HG03097 (cell line): ENCODE measurements around the gene AGGF1.
"Not testable (repeated sequence)": the region's sequence is repeated elsewhere in the genome, so short reads cannot be mapped to it uniquely, and the experiment has no call there.

Experiments used
- ATAC-seq: cut with Tn5 transposase; IDR thresholded peaks from one replicate; pipeline ENCODE4 v1.9.1; 2021; ENCODE audit not compliant: unreplicated experiment, low FRiP score

The AGGF1 gene, protein sequence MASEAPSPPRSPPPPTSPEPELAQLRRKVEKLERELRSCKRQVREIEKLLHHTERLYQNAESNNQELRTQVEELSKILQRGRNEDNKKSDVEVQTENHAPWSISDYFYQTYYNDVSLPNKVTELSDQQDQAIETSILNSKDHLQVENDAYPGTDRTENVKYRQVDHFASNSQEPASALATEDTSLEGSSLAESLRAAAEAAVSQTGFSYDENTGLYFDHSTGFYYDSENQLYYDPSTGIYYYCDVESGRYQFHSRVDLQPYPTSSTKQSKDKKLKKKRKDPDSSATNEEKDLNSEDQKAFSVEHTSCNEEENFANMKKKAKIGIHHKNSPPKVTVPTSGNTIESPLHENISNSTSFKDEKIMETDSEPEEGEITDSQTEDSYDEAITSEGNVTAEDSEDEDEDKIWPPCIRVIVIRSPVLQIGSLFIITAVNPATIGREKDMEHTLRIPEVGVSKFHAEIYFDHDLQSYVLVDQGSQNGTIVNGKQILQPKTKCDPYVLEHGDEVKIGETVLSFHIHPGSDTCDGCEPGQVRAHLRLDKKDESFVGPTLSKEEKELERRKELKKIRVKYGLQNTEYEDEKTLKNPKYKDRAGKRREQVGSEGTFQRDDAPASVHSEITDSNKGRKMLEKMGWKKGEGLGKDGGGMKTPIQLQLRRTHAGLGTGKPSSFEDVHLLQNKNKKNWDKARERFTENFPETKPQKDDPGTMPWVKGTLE

DNA sequence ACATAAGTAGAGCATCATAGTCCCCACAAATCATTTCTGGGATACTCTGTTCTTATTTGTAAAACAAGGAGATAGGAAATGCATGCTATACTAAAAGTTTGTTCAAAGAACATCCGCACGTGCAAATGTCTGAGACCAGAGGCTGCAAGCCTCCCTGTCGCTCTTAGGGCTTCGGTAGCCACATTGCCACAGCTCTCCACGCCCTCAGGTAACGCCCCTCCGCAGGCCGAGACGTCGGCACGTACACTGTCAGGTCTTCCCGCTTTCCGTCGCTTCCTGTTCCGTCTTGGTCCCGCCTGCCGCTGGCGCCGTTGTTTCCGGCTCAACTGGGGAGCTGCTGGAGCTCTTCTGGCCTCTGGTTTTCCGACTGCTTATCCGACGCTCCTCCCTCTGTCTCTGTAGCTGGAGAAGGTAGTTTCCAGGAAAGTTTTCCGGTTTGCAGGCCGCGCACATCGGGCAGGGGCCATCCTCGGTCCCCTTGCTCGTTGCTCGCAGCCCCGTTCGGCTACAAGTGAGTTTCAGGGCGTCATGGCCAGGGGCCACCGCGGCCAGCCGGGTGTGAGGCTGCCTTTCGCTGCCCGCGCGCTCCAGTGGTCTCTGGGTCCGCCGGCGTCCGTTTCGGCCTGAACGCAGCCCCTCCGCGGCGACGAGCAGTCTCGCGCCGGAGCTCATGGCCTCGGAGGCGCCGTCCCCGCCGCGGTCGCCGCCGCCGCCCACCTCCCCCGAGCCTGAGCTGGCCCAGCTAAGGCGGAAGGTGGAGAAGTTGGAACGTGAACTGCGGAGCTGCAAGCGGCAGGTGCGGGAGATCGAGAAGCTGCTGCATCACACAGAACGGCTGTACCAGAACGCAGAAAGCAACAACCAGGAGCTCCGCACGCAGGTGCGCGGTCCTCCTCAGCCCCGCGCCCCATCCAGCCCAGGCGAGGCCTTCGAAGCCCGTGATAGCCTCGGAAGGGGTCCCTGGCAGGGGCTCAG, at the start of gene AGGF1:
Gene AGGF1, plus strand, starts transcription at position 308 of the 975 bp plus-strand sequence. Its CDS starts 363 bp downstream, at position 671.
- ATAC-seq: peak; percentile 94

DNA sequence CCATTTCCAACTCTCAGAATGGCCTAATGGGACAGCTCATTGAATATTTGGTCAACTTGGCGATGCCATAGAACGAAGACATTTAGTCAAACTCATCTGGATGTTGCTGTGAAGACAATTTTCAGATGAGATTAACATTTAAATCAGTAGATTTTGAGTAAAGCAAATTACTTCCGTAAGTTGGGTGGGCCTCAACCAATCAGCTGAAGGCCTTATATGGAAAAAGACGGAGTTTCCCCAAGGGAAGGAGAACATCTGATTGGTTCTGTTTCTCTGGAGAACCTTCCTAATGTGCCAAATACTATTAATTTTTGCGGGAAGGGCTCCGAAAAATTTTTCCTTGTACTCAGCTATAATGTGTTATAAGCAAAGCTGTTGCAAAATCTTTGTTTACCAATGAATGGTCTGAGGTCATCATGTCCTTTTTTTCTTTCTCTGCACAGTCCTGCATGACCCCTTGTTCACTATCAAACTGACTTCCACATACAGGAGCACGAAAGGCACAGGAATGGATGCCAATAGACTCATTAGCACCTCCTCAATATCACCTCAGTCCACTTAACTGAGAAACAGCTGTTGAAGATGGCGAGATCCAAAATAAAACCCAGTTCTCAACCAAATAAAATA, 49.6 kb upstream of the AGGF1 start:
- no peak for ATAC-seq

DNA sequence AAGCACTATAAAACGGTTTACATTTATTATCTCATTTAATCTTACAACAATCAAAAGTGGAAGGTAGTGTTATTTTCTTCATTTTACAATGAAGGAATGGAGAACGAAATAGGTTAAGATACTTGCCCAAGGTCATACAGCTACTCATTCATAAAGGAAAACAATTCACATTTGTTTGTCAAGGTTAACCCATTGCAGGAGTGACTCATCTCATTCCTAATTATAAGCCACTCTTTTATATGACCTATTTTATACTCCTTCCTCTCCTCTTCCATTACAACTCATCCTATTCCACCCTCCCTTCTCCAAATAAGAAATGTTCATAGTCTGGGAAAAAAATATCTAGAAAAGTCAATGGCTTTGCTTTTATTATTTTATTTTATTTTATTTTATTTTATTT, 47.8 kb upstream of the AGGF1 start:
- ATAC-seq: no peak

DNA sequence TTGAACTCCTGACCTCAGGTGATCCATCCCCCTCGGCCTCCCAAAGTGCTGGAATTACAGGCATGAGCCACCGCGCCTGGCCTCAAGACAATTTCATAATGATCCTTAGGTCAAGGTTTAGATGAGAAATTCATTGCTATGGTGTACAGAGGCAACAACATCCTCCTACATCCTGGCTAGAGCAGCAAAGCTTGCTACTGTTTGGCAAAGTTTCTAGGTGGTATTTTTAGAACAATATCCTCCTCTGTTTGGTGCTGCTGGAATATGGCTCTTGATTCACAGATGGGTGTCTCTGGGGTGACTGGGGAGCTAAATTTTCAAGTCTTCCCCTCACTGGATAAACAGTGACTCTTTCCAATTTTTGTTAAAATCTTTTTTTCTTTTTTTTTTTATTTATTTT, 46.7 kb upstream of the AGGF1 start:
- no peak for ATAC-seq

DNA sequence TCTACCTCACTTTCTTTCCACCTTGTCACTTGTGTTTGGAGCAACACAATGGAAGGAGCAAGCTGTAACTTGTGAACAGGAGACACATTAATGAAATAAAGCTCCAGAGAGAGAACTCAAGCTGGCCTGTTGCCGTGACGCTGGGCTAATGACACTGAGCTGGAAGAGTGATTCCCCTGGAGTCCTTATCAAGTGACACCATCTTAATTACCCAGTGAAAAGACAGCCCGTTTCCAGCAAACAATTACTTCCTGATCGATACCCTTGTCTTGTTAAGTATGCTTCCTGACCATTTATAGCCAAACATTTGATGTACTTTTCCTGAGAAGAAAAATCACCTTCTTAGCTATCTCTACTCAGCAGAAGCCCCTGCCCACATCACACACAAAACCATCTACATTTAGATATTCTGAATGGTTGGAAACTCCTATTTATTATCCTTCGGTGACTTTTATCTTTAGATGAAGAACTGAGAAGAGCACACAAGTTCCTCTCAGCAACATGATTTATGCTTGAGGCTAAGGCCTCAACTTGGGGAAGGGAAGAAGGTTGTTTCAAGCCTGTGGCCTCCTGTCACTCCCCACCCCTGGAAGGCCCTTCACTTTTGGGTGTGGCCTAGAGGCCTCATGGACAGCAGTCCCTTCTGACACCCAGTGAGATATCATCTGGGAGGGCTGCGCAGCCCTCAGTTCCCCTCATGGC, 43.2 kb upstream of the AGGF1 start:
- ATAC-seq: no peak

DNA sequence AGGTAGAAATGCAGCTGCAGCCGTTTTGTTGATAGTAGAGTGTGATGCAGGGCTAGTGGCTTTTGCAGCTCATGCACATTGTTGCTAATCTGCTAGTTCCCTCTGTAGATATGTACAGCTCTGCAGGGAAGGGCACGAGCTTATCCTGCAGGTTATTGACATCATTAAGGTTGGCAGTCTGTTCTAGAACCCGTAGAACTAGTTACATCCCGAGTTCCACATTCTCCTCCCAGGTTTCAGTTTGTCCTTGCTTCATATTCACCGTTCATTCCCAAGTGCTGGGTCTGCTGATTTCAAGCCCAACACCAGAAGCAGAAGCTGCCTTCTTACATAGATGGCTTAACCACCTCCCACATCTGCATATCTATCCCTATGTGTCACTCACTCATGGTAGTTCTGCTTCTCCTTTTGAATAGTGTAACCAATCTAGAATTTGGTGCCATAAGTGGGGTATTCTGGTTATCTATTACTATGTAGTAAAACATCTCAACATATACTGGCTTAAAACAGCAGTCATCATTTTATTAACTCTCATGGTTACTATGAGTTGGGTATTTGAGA, 39.2 kb upstream of the AGGF1 start:
- no peak for ATAC-seq

DNA sequence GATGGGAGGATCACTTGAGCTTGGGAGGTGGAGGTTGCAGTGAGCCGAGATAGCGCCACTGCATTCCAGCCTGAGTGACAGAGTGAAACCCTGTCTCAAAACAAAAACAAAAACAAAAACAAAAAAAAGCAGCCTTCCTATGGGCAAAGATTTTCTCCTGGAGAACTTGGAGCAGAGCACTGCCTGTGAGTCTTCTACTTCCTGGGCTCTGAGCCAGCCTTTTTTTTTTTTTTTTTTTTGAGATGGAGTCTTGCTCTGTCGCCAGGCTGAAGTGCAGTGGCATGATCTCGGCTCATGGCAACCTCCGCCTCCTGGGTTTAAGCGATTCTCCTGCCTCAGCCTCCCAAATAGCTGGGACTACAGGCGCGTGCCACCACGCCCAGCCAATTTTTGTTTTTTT, 36.8 kb upstream of the AGGF1 start:
- not testable (repeated sequence) for ATAC-seq

DNA sequence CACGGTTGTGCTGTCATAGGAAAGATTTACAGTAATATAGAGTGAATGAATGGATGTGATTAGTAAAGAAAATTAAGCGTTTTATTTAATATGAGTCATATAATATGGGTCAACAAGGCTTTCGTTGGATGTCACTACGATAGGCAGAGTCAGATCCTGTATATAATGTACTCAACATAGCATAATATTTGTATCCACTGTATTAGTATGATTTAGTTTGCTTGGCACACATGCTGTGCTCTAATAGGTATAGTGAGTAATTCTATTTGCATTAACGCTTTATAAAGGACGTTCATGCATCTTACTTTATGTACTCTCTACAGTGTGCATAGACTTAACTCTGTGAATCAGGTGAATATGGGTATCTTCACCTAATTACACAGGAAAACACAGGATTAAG, 35.9 kb upstream of the AGGF1 start:
- ATAC-seq: no peak

DNA sequence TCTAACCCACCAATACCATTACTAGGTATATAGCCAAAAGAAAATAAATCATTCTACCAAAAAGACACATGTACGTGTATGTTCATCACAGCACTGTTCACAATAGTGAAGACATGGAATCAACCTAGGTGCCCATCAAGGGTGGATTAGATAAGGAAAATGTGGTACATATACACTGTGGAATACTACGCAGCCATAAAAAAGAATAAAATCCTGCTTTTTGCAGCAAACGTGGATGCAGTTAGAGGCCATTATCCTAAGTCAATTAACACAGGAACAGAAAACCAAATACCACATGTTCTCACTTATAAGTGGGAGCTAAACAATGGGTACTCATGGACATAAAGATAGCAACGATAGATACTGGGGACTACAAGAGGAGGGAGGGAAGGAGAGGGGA, 32.0 kb upstream of the AGGF1 start:
- not testable (repeated sequence) for ATAC-seq

DNA sequence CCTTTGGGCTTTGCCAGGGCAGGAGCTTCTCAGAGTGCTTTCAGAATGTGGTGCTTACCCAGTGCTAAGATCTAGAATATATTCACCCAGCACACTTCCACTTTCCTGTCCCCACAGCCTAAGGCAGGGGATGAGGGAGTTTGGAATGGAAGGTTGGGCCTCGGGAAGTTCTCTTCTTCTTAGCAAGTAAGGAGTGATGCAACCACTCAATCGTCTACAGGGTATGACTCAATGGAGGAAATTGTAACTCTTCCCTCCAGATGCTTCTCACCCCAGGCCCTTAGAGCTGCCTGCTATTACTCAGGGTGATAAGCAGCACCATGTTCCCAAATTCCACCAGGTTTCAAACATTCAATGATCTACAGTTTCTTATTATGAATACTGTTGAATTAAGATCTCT, 30.8 kb upstream of the AGGF1 start:
- no peak for ATAC-seq

DNA sequence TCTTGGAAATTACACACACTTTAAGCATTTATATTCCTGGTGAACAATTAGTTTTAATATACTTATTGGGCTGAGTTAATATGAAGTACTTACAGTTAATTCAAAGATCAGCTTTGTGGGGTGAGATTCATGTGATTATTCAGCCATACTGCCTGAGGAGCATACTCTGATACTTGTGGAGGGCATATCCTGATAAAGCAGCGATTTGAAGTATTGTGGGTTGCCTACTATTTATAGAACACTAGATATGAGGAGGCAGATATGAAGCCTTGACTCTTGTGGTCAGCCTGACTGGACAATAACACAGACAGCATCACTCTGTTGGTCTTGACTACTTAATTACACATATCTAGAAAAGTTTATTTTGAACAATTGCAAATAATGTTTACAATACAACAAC, 27.0 kb upstream of the AGGF1 start:
- ATAC-seq: no peak

DNA sequence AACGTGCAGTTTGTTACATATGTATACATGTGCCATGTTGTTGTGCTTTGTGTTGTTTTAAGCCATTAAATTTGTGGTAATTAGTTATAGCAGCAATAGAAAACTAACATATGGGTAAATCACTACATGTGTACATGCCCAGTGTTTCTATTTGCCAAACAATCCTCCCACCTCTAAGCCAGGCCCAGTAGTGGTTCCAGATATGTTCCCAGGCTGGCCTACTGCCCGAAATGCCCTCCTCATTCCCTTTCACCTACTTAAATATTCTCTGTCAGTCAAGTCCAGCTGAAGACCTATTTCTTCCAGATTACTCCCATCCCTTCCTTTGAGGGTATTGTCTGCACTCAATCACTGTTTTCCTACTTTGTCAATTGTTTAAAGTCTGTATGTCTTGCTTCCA, 24.1 kb upstream of the AGGF1 start:
- no peak for ATAC-seq

DNA sequence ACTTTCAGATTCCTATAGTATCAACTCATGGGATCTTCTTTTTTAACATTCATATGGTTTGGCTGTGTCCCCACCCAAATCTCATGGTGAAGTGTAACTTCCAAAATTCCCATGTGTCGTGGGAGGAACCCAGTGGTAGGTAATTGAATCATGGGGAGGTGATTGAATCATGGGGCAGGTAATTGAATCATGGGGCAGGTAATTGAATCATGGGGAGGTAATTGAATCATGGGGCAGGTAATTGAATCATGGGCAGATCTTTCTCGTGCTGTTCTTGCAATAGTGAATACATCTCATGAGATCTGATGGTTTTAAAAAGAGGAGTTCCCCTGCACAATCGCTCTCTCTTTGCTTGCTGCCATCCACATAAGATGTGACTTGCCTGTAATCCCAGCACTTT, 21.8 kb upstream of the AGGF1 start:
- no peak for ATAC-seq

DNA sequence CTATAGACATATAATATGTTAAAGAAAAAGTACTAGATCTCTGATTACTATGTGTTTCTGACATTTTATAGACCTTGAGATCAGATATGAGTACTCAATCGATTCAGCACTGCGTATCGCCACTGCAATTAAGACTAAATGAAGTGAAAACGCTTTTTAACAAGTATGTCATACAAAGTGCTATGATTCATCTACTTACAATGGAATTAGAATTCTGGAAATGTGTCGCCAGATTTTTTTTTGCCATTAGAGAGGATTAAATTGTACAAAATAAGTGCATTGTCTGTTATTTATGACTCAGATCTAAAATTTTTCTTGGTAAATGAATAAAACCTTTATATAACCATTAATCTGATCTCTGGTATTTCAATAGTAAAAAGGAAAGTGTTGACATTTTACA, 20.0 kb upstream of the AGGF1 start:
- no peak for ATAC-seq

DNA sequence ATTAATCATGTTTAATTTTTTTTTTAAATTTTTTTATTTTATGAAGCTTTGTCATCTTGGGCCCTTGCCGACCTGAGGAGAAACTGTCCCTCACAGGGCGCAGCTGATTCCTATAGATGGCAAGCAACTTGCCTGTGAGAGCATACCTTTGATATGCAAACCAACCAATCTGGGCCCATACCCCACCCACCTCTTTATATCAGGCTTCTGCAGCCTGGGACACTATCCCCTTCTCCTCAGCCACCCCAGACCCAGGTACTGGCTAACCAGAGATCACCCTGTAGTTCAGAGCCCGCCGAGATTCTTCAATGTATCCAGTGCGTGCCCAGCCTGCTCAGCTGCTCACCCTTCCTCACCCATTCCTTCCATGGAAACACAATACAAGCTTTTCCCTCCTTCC, 18.7 kb upstream of the AGGF1 start:
- no peak for ATAC-seq

DNA sequence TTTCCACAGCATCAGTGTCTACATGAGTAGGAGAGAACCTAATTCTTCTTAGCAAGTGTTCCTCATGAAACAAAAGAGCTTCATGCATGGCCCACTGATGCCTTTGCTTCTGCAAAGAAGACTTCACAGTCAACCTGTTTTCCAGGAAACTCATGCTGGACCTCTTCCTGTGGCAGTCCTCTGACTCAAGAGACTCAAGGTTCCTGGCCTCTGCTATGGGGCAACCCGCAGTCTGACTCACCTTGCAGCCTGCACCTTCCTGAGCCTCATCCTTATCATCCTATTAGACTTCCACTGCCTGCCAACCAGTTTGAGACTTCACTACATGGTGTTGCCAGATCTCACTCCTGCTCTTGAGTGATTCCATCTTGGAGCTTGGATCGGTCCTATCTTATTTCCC, 17.6 kb upstream of the AGGF1 start:
- no peak for ATAC-seq

DNA sequence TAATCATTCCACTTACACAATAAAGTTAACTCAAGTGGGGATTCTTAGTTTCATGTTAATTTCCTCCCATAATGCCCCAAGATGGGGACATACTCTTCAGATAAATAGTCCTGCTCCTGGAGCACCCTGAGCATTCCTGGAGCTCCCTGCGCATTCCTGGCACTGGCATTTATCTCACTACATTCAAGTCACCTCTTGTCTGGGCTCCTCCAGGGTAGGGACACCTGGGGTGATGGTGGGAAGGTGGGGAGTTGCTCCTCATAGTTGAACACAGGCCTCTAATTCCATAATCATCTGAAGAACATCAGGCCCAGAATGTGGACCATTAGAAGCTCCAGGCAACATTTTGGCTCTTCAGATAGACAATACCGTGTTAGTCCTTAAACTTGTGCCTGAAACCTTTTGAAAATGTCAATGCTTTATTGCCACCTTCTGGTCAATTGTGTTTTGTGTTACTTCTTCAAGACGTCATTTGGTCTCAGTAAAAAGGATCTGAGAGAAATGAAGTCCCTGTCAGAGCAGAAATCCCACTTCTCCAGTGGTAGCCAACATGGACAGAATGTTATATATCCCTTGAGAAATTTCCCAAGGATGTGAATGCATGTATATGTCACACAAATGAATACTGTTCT, 14.2 kb upstream of the AGGF1 start:
- no peak for ATAC-seq

DNA sequence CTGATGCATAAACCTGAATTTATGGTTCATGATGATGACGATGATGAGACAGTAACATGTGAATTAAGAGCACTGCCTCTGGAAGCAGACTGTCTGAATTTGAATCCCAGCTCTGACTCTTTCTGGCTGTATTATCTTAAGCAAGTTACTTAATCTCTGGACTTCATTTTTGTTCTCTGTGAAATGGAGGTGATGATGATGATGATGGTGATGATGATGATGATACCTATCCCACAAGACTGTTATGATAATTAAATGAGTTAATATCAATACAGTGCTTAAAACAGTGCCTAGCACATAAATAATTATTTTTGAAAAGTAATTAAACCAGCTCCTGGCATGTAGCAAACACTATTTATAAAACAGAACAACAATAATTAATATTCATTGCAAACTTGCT, 13.2 kb upstream of the AGGF1 start:
- no peak for ATAC-seq

DNA sequence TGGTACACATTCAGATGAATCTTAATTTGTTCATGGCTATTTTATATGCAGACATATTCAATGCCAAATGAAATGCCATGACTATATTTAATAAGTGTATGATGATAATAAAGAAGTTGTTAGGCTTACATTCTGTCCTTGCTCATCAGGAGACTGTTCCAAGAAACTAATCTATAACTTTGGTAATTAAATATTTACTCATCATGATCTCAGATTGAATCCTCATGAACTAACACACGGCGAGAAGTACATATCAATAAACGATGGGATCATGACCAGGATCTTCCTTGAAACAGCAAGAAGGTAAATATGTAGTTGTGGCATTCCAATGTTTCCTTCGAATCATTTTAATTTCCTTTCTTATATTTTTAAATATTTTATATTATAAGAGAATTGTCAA, 12.5 kb upstream of the AGGF1 start:
- no peak for ATAC-seq
